ENCODE measurements around the gene BRD3. TPM values are rescaled to one million over a fixed set of nuclear protein-coding genes. Genes with fewer than 3 reads are reported as not detected.
"Not testable (repeated sequence)": the region's sequence is repeated elsewhere in the genome, so short reads cannot be mapped to it uniquely, and the experiment has no call there.

The BRD3 gene
- 59.8 and 72.4 TPM in 2 replicates for total RNA-seq (ENCODE audit: low replicate concordance)
- long read RNA-seq, partial matches to known transcripts = 5 of 18 reads
- long read RNA-seq, other reads (novel, unspliced or antisense) = 13 of 18 reads

- H3K4me3 Mint-ChIP-seq = peak within 1 kb of the TSS; percentile 94
- DNase-seq (ENCODE audit: extremely low spot score, unreplicated experiment) = peak; percentile 89
- H3K27ac Mint-ChIP-seq = peak within 1 kb of the TSS; percentile 94
- TF ChIP-seq CTCF (conservative IDR thresholded peaks at IDR 0.05) = no peak
- no peaks in the 10 kb centered on the region for H3K36me3 Mint-ChIP-seq
- peaks cover 24% of the 10 kb centered on the region for H3K27me3 Mint-ChIP-seq
- no peaks in the 10 kb centered on the region for H3K9me3 Mint-ChIP-seq
- H3K4me1 Mint-ChIP-seq (ENCODE audit: unreplicated experiment) = peaks cover 19% of the 10 kb centered on the region
Observed at GRCh38 chr9:134067904-134068743, at the start of gene BRD3. Gene BRD3 (minus strand): TSS chr9:134068026. CDS start chr9:134053477, 14,549 bp downstream.

DNA sequence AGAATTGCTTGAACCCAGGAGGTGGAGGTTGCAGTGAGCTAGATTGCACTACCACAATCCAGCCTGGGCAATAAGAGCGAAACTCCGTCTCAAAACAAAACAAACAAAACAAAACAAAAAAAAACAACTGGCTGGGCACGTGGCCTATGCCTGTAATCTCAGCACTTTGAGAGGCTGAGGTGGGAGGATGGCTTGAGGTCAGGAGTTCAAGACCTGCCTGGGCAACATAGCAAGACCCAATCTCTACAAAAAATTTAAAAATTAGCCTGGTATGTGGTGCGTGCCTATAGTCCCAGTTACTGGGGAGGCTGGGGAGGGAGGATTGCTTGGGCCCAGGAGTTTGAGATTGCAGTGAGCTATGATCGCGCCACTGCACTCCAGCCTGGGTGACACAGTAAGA, 44.7 kb upstream of the BRD3 start:
- Mint-ChIP-seq H3K27me3 (no peaks in the 10 kb centered on the region), H3K4me3 (no peak overlapping the region), H3K36me3 (no peaks in the 10 kb centered on the region), H3K9me3 (no peaks in the 10 kb centered on the region), H3K27ac (no peak overlapping the region), H3K4me1 (ENCODE audit: unreplicated experiment) (no peaks in the 10 kb centered on the region)
- no peak for DNase-seq (ENCODE audit: extremely low spot score, unreplicated experiment)
- TF ChIP-seq CTCF (conservative IDR thresholded peaks at IDR 0.05) = no peak

DNA sequence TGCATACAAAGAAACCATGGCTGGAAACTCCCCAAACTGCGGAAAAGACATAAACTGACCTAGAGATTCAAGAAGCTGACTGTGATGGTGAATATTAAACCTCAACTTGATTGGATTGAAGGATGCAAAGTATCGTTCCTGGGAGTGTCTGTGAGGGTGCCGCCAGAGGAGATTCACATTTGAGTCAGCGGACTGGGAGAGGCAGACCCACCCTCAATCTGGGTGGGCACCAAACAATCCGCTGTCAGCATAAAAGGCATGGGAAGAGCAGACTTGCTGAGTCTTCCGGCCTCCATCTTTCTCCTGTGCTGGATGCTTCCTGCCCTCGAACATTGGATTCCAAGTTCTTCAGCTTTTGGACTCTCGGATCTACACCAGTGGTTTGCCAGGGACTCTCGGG, 43.2 kb upstream of the BRD3 start:
- H3K4me3 Mint-ChIP-seq = no peak overlapping the region
- no peaks in the 10 kb centered on the region for H3K36me3 Mint-ChIP-seq
- no peak for DNase-seq (ENCODE audit: extremely low spot score, unreplicated experiment)

DNA sequence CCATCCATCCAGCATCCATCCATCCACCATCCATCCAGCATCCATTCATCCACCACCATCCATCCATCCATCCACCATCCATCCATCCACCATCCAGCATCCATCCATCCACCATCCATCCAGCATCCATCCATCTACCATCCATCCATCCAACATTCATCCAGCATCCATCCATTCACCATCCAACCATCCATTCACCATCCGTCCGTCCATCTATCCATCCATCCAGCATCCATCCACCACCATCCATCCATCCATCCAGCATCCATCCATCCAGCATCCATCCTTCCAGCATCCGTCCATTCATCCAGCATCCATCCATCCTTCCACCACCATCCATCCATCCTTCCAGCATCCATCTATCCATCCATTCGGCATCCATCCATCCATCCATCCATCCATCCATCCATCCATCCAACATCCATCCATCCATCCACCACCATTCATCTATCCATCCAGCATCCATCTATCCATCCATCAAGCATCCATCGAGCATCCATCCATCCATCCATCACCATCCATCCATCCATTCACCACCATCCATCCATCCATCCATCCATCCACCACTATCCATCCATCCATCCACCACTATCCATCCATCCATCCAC, 35.7 kb upstream of the BRD3 start:
- Mint-ChIP-seq H3K4me3 (no peak overlapping the region), H3K27me3 (peaks cover 19% of the 10 kb centered on the region), H3K9me3 (peaks cover 6% of the 10 kb centered on the region), H3K4me1 (ENCODE audit: unreplicated experiment) (no peaks in the 10 kb centered on the region), H3K36me3 (no peaks in the 10 kb centered on the region), H3K27ac (no peak overlapping the region)
- no peak for DNase-seq (ENCODE audit: extremely low spot score, unreplicated experiment)
- no peak for TF ChIP-seq CTCF (conservative IDR thresholded peaks at IDR 0.05)

More for the DNA sequence above, 43.2 kb upstream of the BRD3 start:
- Mint-ChIP-seq H3K9me3 (no peaks in the 10 kb centered on the region), H3K4me1 (ENCODE audit: unreplicated experiment) (no peaks in the 10 kb centered on the region), H3K27me3 (no peaks in the 10 kb centered on the region), H3K27ac (no peak overlapping the region)
- TF ChIP-seq CTCF (conservative IDR thresholded peaks at IDR 0.05) = no peak

GRCh38 chr9:134101623-134102149, 33.9 kb upstream of the BRD3 start:
- H3K4me3 Mint-ChIP-seq = no peak overlapping the region
- H3K4me1 Mint-ChIP-seq (ENCODE audit: unreplicated experiment) = no peaks in the 10 kb centered on the region
- no peaks in the 10 kb centered on the region for H3K36me3 Mint-ChIP-seq
- DNase-seq (ENCODE audit: extremely low spot score, unreplicated experiment) = no peak
- no peak for TF ChIP-seq CTCF (conservative IDR thresholded peaks at IDR 0.05)
- H3K27ac Mint-ChIP-seq = no peak overlapping the region
- H3K27me3 Mint-ChIP-seq = peaks cover 21% of the 10 kb centered on the region
- peaks cover 6% of the 10 kb centered on the region for H3K9me3 Mint-ChIP-seq

DNA sequence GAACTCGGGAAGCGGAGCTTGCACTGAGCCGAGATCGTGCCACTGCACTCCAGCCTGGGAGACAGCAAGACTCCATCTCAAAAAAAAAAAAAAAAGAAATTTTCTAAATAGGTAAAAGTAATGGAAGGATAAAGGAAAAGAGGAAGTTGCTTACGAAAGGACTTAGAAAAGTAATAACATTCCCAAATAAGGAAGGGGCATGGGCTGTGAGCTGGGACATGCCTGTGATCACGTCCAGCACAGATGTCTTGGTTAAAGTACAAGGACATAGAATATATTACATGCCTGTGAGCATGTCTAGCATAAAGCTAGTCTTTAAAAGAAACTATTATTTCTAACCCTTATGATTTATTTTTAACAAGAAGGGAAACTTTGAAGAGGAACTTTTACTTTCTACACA, 33.3 kb upstream of the BRD3 start:
- peaks cover 21% of the 10 kb centered on the region for H3K27me3 Mint-ChIP-seq
- not testable (repeated sequence) for H3K4me3 Mint-ChIP-seq; H3K27ac Mint-ChIP-seq; H3K9me3 Mint-ChIP-seq; H3K36me3 Mint-ChIP-seq; H3K4me1 Mint-ChIP-seq (ENCODE audit: unreplicated experiment); DNase-seq (ENCODE audit: extremely low spot score, unreplicated experiment)
